ENCODE results near the gene RPA4.
"Not testable (repeated sequence)": the region's sequence is repeated elsewhere in the genome, so short reads cannot be mapped to it uniquely, and the experiment has no call there.

The RPA4 gene

GRCh38 chrX:96883608-96884007, at the start of gene RPA4:
TSS of gene RPA4 (plus strand) at chrX:96883908. CDS start at chrX:96884311, 403 bp downstream.
- DNase-seq, result no peak

- DNase-seq, result no peak
Measured at GRCh38 chrX:96834137-96834536, 49.6 kb upstream of the RPA4 start.

- DNase-seq, result no peak
Measured at GRCh38 chrX:96835660-96836289, 47.9 kb upstream of the RPA4 start.

- DNase-seq, result no peak
Measured at GRCh38 chrX:96837808-96838207, 45.9 kb upstream of the RPA4 start.

- DNase-seq, result no peak
Measured at GRCh38 chrX:96838537-96838936, 45.2 kb upstream of the RPA4 start.

GRCh38 chrX:96841325-96841724, 42.4 kb upstream of the RPA4 start:
- no peak for DNase-seq

GRCh38 chrX:96841866-96842265, 41.8 kb upstream of the RPA4 start:
- not testable (repeated sequence) for DNase-seq

GRCh38 chrX:96843566-96843965, 40.1 kb upstream of the RPA4 start:
- no peak for DNase-seq

- no peak for DNase-seq
Measured at GRCh38 chrX:96846841-96847240, 36.9 kb upstream of the RPA4 start.

- not testable (repeated sequence) for DNase-seq
Measured at GRCh38 chrX:96859422-96859821, 24.3 kb upstream of the RPA4 start.

- DNase-seq, result no peak
Measured at GRCh38 chrX:96861218-96861617, 22.5 kb upstream of the RPA4 start.

- no peak for DNase-seq
Measured at GRCh38 chrX:96861661-96862060, 22.0 kb upstream of the RPA4 start.

GRCh38 chrX:96884027-96884426, 319 bp downstream of the RPA4 start:
- DNase-seq, result no peak

GRCh38 chrX:96889726-96890125, 6.0 kb downstream of the RPA4 start:
- no peak for DNase-seq

GRCh38 chrX:96906741-96907140, 23.0 kb downstream of the RPA4 start:
- no peak for DNase-seq

GRCh38 chrX:96907516-96908272, 24.0 kb downstream of the RPA4 start:
- DNase-seq, result no peak

GRCh38 chrX:96909291-96909690, 25.6 kb downstream of the RPA4 start:
- DNase-seq, result no peak

- DNase-seq, result no peak
Measured at GRCh38 chrX:96918864-96919263, 35.2 kb downstream of the RPA4 start.

- no peak for DNase-seq
Measured at GRCh38 chrX:96919672-96920071, 36.0 kb downstream of the RPA4 start.

GRCh38 chrX:96924581-96924980, 40.9 kb downstream of the RPA4 start:
- no peak for DNase-seq

GRCh38 chrX:96929036-96929435, 45.3 kb downstream of the RPA4 start:
- DNase-seq, result no peak

Measured in NCI-H2227 treated with DMSO at 0.1 percent for 48 hours (cell line).